SJSA1 (cell line): ENCODE measurements around the gene SIRPG. TPM values are rescaled to one million over a fixed set of nuclear protein-coding genes. Genes with fewer than 3 reads are reported as not detected.

Source experiments
- DNase-seq, 2 experiments: peaks; one replicate each; pipeline ENCODE4 v3.0.0-alpha.2; 2015 to 2020; ENCODE audit warnings: low spot score in 2 of 2, low read depth in 1 of 2
- H3K27ac ChIP-seq: fragments of 250-450 bp; sonication (Bioruptor Pico); 2 replicates; pipeline ENCODE4 v1.5.1; 2020; ENCODE audit warnings: mild to moderate bottlenecking, moderate library complexity
- H3K27me3 ChIP-seq: fragments of 250-450 bp; sonication (Bioruptor Pico); replicated peaks from 2 replicates; pipeline ENCODE4 v1.5.1; 2020; ENCODE audit warnings: mild to moderate bottlenecking, moderate library complexity
- H3K36me3 ChIP-seq: fragments of 250-450 bp; sonication (Bioruptor Pico); 2 replicates; pipeline ENCODE4 v1.5.1; 2020; ENCODE audit warnings: mild to moderate bottlenecking
- H3K4me1 ChIP-seq: fragments of 250-450 bp; sonication (Bioruptor Pico); replicated peaks from 2 replicates; pipeline ENCODE4 v1.6.1; 2021; ENCODE audit warnings: mild to moderate bottlenecking
- H3K4me3 ChIP-seq: fragments of 250-450 bp; sonication (Bioruptor Pico); 2 replicates; pipeline ENCODE4 v1.5.1; 2020; ENCODE audit warnings: mild to moderate bottlenecking
- H3K9me3 ChIP-seq: fragments of 250-450 bp; sonication (Bioruptor Pico); replicated peaks from 2 replicates; pipeline ENCODE4 v1.5.1; 2020; ENCODE audit warnings: mild to moderate bottlenecking
- total RNA-seq: library from RNA; depleted of rRNA; stranded (reverse); fragments of >200 nt; shearing (Covaris generic); gene quantifications from 2 replicates; pipeline ENCODE4 v1.2.3, GENCODE V29; 2014

Gene SIRPG
- total RNA-seq, 1 experiment from 2014 or later, result not detected

DNA sequence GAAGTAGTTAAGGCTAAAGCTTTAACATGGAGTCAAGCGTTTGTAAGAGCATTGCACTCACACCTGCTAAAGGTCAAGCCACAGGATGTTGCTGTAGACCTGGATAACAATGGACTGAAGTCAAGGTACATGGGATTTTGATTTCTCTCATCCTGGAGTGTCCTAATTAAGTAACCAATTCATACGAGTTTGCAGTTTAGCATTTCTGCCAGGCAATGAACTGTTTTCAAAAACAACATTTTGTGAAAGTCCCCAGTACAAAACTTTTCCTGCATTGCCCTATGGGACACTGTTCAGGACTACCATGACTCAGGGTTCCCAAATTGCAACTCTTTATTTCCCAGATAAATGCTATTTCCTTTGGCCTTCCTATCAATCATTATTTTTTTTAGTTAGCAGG lies 20.4 kb downstream of the SIRPG start:
- no peaks in the 10 kb centered on the region for H3K9me3 ChIP-seq

GRCh38 chr20:1636621-1637020 lies 21.0 kb downstream of the SIRPG start:
- H3K9me3 ChIP-seq, result no peaks in the 10 kb centered on the region
- H3K27me3 ChIP-seq, result peaks cover 12% of the 10 kb centered on the region
- H3K27ac ChIP-seq, result no peak overlapping the region
- no peak for DNase-seq
- no peak overlapping the region for H3K4me3 ChIP-seq
- H3K36me3 ChIP-seq, result no peaks in the 10 kb centered on the region
- no peaks in the 10 kb centered on the region for H3K4me1 ChIP-seq

More for the DNA sequence above, 20.4 kb downstream of the SIRPG start:
- no peak for DNase-seq
- Histone ChIP-seq H3K27ac (no peak overlapping the region), H3K36me3 (no peaks in the 10 kb centered on the region), H3K4me1 (no peaks in the 10 kb centered on the region), H3K27me3 (peaks cover 16% of the 10 kb centered on the region), H3K4me3 (no peak overlapping the region)

DNA sequence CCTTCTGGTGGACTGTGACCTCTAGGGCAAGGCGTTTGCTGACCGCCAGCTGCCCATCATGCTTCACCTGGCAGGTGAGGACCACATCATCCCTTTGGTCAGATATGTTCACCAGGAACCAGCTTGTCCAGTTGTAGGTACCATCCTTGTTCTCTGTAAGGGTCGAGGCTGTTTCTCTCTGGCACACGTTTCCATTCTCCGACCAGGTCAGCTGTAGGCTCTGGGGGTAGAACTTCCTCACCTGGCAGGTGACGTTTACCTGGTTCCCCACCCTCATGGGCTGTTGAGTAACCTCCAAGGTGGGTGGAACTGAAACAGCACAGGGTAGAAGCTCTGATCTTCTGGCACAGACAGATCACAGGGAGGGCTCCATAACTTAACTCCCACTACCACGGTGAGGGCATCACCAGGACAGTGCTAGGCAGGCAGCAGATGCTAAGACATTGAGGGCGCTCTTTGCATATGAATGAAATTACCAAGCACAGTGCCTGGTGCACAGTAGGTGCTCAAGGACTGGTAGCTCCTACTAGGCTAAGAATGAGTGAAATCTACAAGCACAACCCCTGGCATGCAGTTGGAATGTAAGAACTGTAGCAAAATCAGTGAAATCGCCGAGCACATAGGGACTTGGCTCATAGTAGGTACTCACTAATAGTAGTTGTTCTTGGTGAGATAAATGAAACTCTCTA lies 22.1 kb downstream of the SIRPG start:
- H3K27ac ChIP-seq, result no peak overlapping the region
- no peaks in the 10 kb centered on the region for H3K36me3 ChIP-seq
- no peaks in the 10 kb centered on the region for H3K4me1 ChIP-seq
- DNase-seq, result no peak
- H3K9me3 ChIP-seq, result no peaks in the 10 kb centered on the region
- peaks cover 7% of the 10 kb centered on the region for H3K27me3 ChIP-seq
- H3K4me3 ChIP-seq, result no peak overlapping the region

GRCh38 chr20:1633535-1633934 lies 24.0 kb downstream of the SIRPG start:
- no peak for DNase-seq
- Histone ChIP-seq H3K4me1 (no peaks in the 10 kb centered on the region), H3K4me3 (no peak overlapping the region), H3K36me3 (no peaks in the 10 kb centered on the region), H3K27me3 (peaks cover 3% of the 10 kb centered on the region), H3K9me3 (no peaks in the 10 kb centered on the region), H3K27ac (no peak overlapping the region)

DNA sequence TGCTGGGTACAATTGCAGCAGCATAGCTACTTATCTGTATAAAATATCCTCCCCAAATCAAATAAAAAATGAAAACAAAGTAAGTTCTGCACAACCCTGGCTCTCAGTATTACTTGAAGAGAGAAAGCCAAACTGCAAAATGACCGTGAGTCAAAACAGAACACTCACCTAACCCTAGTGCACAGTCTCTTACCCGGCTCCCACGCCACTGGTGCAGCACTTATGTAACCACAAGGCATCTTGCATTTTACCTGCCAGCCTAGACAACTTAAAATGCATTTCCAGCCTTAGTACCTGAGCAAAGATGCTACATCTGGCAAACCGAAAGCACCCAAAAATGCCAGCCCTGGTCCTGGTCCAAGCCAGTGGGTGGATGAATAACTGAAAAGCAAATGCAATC lies 25.4 kb downstream of the SIRPG start:
- DNase-seq, result no peak
- H3K36me3 ChIP-seq, result no peaks in the 10 kb centered on the region
- no peaks in the 10 kb centered on the region for H3K9me3 ChIP-seq
- H3K4me1 ChIP-seq, result no peaks in the 10 kb centered on the region
- no peak overlapping the region for H3K4me3 ChIP-seq
- H3K27ac ChIP-seq, result no peak overlapping the region
- H3K27me3 ChIP-seq, result peaks cover 15% of the 10 kb centered on the region

DNA sequence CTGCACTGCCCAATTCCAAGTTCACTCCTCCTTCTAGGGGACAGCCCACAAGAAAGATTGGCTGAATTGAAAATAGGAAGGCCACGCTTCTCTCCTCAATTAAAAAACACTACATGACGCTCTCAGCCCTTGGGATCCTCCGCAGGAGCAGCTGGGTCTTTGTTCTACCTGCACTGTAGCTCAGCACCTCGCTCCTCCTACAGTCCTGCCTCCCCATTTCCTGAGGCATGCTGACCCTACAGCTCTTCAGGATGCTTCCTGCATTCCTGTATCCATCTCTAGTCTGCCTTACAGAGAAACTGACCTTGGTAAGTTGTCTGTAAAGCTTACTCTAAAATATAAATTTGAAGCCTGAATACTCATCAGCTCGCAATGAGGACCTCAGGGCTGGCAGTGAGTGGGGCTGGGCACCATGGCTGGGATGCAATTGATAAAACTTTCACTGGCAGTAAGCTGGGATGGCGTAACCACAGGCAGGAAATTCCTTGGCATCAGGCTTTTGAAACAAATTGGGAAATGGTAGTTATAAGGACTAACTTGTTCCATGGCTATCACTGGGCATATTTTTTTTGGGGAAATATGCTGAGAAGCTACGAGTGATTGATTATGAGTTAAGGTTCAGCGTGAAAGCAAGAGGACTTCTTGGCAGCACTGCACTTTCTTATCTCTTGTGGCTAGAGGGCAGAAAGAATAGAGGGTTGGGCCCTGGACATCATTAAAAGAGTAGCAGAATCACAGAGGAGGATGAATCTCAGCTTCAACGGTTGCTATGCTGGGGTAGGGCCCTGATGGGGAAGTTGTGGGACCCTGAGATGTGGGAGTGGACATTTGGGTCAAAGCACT lies 26.0 kb downstream of the SIRPG start:
- Histone ChIP-seq H3K27me3 (peaks cover 17% of the 10 kb centered on the region), H3K4me3 (no peak overlapping the region), H3K27ac (no peak overlapping the region), H3K36me3 (no peaks in the 10 kb centered on the region), H3K4me1 (no peaks in the 10 kb centered on the region), H3K9me3 (no peaks in the 10 kb centered on the region)
- no peak for DNase-seq

DNA sequence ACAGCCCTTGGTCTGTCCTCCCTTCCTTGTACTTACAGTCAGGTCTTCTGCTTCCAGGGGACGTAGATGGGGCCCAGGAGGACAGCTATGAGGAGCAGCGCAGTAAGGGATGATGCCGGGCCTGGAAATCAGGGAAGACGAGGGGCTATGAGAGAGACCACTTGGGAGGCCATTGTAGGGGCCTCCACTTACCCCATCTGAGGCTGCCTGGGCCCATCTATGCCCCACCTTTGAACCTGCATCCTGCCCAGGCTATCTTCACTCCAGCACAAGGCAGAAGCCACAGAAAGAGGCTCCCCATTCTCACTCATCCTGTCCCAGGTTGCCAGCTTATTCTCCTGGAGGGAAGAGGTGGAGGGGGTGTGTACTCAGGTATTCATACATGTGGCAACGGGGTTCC lies 27.4 kb downstream of the SIRPG start:
- Histone ChIP-seq H3K27ac (no peak overlapping the region), H3K4me3 (no peak overlapping the region), H3K9me3 (no peaks in the 10 kb centered on the region), H3K27me3 (peaks cover 22% of the 10 kb centered on the region), H3K4me1 (no peaks in the 10 kb centered on the region), H3K36me3 (no peaks in the 10 kb centered on the region)
- no peak for DNase-seq

DNA sequence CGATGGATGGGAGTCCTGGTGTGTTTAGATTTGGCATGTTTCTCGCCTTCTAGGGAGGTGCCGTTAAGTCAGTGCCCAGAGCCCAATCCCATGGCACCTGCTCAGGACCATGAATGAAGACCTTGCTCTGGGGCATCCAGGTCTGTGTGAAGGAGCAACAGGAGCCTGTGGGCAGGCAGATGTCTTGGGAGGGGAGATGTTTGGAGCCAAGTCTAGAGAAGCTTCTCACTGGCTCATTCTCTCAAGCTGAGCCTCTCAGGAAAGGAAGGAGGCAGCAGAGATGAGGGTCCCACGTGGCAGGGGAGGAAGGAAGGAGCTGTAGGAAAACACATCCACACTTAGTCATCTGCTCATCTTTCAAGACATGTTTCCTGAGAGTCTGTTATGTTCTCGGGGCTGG lies 28.3 kb downstream of the SIRPG start:
- H3K27me3 ChIP-seq, result peaks cover 30% of the 10 kb centered on the region
- H3K27ac ChIP-seq, result no peak overlapping the region
- H3K4me1 ChIP-seq, result no peaks in the 10 kb centered on the region
- no peaks in the 10 kb centered on the region for H3K9me3 ChIP-seq
- H3K4me3 ChIP-seq, result no peak overlapping the region
- DNase-seq, result no peak
- no peaks in the 10 kb centered on the region for H3K36me3 ChIP-seq

- Histone ChIP-seq H3K4me3 (no peak overlapping the region), H3K27me3 (peaks cover 28% of the 10 kb centered on the region), H3K4me1 (no peaks in the 10 kb centered on the region), H3K9me3 (no peaks in the 10 kb centered on the region), H3K36me3 (no peaks in the 10 kb centered on the region), H3K27ac (no peak overlapping the region)
- DNase-seq, result no peak
Observed at GRCh38 chr20:1628621-1629020, 29.0 kb downstream of the SIRPG start.

DNA sequence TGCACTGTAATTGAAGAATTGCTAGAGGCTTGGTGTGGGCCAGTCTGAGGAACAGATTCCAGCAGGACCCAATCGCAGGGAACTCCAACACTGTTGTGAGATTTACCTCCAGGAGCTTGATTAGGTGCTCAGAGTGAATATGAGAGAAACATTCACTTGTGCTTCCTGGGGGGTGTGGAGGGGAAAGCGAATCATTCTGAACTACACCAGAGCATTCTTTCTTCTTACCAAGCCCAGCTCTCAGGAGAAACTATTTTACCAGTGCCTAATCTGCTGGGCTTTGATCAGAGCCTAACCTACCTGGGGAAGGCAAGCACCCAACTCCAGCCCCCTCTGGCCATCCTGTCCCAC lies 30.4 kb downstream of the SIRPG start:
- DNase-seq, result no peak
- H3K27me3 ChIP-seq, result peaks cover 26% of the 10 kb centered on the region
- no peak overlapping the region for H3K27ac ChIP-seq
- H3K36me3 ChIP-seq, result no peaks in the 10 kb centered on the region
- H3K4me3 ChIP-seq, result no peak overlapping the region
- H3K9me3 ChIP-seq, result no peaks in the 10 kb centered on the region
- no peaks in the 10 kb centered on the region for H3K4me1 ChIP-seq

GRCh38 chr20:1626528-1627199 lies 30.9 kb downstream of the SIRPG start:
- H3K27ac ChIP-seq, result no peak overlapping the region
- no peak for DNase-seq
- no peak overlapping the region for H3K4me3 ChIP-seq
- no peaks in the 10 kb centered on the region for H3K4me1 ChIP-seq
- no peaks in the 10 kb centered on the region for H3K9me3 ChIP-seq
- no peaks in the 10 kb centered on the region for H3K36me3 ChIP-seq
- peaks cover 28% of the 10 kb centered on the region for H3K27me3 ChIP-seq

DNA sequence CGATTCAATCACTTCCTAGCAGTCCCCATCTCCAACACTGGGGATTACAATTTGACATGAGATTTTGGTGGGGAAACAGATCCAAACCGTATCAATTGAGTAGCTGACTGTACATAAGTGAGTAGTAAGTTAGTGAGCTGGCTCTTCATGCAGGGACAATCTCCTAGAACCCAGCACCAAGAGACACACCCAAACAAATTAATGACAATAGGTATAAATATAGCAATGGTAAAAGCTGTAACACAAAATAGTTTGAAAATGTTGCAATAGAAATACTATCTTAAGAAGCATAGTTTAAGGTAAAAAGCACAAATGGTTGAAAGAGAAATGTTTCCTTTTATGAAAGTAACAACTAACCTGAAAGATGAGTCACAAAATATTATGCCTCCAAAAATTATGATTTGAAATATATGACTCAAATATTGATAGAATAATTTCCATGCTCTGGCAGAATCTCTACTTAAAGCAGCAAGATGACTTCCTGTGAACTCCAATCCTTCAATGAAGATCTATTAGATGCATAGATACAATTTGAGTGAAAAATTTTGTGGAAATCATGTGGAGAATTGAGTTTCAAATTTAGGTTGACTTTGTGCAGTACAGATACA lies 32.4 kb downstream of the SIRPG start:
- Histone ChIP-seq H3K36me3 (no peaks in the 10 kb centered on the region), H3K9me3 (no peaks in the 10 kb centered on the region), H3K4me1 (no peaks in the 10 kb centered on the region), H3K27ac (no peak overlapping the region), H3K27me3 (peaks cover 34% of the 10 kb centered on the region), H3K4me3 (no peak overlapping the region)
- DNase-seq, result no peak

GRCh38 chr20:1623501-1624205 lies 33.9 kb downstream of the SIRPG start:
- no peak for DNase-seq
- no peaks in the 10 kb centered on the region for H3K9me3 ChIP-seq
- H3K4me3 ChIP-seq, result no peak overlapping the region
- no peaks in the 10 kb centered on the region for H3K4me1 ChIP-seq
- H3K36me3 ChIP-seq, result no peaks in the 10 kb centered on the region
- peaks cover 34% of the 10 kb centered on the region for H3K27me3 ChIP-seq
- no peak overlapping the region for H3K27ac ChIP-seq
